ENCODE measurements around the gene VWA5B1.
A peak's percentile ranks its signal among the peaks of the same experiment; 100 is the strongest.

Gene VWA5B1

DNA sequence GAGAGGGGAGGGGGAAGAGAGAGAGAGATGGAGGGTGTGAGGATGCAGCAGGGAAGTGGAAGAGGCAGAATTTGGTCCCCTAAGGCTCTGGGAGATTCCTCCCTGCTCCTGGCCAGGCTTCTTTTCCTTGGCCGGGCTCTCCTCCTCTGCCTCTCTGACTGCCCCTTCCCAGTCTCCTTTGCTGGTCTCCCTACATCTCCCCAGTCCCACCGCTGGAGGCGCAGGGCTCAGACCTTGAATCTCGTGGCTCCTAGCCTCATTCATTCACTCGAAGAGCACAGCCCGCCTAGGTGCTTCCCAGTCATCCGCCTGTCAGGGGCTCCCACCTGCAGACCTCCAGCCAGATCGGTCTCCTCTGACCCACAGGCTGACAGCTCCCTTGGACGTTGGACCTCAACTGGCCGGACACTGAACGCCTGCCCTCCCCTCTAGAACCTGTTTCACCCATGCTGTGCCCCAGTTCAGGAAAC, 76.5 kb downstream of the VWA5B1 start:
- DNase-seq (ENCODE audit: low spot score): no peak

- DNase-seq (ENCODE audit: low spot score): no peak
Measured at GRCh38 chr1:20367626-20368025, 77.0 kb downstream of the VWA5B1 start.

DNA sequence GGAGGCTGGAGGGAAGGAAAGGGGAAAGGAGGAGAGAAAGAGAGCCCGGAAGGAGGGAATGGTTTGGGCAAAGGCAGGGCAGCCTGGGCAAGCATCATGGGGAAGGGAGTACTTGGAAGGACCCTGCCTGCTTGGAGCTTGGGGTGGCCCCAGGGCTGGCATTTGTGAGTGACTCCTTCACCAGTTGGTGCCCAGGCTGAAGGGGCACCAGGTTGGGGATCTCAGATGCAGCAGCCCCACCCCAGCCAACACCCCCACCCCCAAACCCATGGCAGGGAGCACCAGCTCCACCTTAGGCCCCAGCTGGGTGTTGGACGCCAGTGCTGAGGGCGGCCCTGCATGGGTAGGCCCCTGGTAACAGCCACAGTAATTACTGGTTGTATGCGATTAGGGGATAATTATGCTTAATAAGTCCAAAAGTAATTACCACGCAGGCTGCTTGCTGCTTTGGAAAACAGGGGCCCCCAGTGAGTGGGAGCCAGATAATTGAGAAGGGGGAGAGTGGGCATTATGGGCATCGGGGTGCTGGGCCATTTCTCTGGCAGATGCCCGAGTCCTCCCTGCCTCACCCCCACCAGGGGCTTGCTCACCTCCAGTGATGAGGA, 78.3 kb downstream of the VWA5B1 start:
- DNase-seq (ENCODE audit: low spot score): no peak

DNA sequence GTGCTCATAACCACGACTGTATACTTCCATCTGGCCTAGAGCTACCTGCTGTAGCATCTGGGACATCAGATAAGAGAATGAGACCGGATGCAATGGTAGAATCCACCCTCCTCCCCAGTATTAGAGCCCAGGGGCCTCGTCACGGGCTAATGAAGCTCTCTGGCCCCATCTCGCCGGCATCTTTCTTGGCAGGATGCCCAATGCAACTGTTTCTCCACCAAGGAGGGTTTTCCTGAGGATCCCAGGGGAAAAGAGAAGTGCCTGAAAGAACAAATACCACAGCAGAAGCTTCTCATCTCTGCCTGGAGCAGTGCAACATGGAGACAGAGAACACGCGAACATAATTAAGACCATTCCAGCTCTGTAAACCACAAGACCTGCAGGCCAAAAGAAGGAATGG, 80.0 kb downstream of the VWA5B1 start:
- DNase-seq (ENCODE audit: low spot score): no peak

GRCh38 chr1:20371411-20371810, 80.7 kb downstream of the VWA5B1 start:
- no peak for DNase-seq (ENCODE audit: low spot score)

GRCh38 chr1:20371883-20372282, 81.2 kb downstream of the VWA5B1 start:
- no peak for DNase-seq (ENCODE audit: low spot score)

GRCh38 chr1:20372676-20373075, 82.0 kb downstream of the VWA5B1 start:
- no peak for DNase-seq (ENCODE audit: low spot score)

GRCh38 chr1:20373286-20373685, 82.6 kb downstream of the VWA5B1 start:
- no peak for DNase-seq (ENCODE audit: low spot score)

DNA sequence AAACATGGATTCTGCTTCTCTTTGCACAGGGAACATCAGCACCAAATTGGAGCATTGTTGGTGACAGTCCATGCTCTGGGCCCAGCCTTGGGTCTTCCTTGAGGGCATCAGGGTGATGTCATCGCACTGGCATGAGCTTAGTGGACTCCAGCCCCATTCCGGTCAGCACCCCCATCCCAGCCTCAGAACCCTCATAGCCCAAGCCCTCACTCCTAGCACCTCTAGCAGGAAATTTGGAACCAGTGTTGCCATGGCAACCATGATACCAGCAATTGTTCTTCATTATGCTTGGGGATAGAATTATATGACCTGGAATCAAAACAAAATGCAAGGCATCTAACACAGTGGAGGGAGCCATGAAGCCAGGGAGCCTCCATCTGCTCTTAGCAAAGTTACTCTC, 83.1 kb downstream of the VWA5B1 start:
- no peak for DNase-seq (ENCODE audit: low spot score)

GRCh38 chr1:20375563-20375962, 84.9 kb downstream of the VWA5B1 start:
- DNase-seq (ENCODE audit: low spot score): no peak

DNA sequence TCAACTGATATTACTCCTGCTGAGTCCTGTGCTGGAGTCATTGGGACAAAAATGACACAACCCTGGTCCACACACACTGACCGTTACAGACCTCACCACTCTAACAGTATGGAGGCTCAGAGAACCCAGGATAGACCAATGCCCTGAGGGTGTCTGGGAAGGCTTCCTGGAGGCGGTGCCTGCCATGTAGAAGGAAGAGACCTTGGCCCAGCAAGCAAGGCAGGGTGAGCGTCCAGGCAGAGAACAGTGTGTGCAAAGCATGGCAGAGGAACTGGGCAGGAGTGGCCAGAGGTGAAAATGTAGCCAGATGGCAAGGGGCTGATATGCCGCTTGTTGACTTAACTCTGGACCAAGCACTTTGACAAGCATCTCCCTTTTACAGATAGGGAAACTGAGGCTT, 85.5 kb downstream of the VWA5B1 start:
- no peak for DNase-seq (ENCODE audit: low spot score)

GRCh38 chr1:20376880-20377494, 86.3 kb downstream of the VWA5B1 start:
- DNase-seq (ENCODE audit: low spot score): peak; percentile 9

GRCh38 chr1:20377516-20378270, 87.0 kb downstream of the VWA5B1 start:
- no peak for DNase-seq (ENCODE audit: low spot score)

- no peak for DNase-seq (ENCODE audit: low spot score)
Measured at GRCh38 chr1:20379075-20379474, 88.4 kb downstream of the VWA5B1 start.

- DNase-seq (ENCODE audit: low spot score): no peak
Measured at GRCh38 chr1:20380175-20380574, 89.5 kb downstream of the VWA5B1 start.

DNA sequence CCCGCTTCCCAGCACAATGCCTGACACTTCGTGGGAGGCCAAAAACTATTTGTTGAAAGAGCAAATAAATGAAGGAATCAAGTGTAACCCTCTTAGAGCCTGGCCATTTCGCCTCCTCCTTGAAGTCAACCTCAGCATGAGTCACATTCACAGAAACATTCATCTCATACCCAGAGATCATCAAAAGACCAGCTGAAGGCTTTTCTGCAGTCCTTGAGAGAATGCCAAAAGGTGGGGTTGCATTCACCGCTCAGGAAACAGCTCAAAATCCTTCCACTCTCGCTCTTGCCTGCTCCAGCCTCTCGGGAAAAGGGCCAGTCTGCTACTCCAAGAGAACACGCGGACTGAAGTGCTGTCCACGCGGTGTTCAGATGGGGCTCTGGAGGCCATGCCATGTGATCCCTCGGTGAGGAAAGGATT, 90.0 kb downstream of the VWA5B1 start:
- DNase-seq (ENCODE audit: low spot score): no peak

DNA sequence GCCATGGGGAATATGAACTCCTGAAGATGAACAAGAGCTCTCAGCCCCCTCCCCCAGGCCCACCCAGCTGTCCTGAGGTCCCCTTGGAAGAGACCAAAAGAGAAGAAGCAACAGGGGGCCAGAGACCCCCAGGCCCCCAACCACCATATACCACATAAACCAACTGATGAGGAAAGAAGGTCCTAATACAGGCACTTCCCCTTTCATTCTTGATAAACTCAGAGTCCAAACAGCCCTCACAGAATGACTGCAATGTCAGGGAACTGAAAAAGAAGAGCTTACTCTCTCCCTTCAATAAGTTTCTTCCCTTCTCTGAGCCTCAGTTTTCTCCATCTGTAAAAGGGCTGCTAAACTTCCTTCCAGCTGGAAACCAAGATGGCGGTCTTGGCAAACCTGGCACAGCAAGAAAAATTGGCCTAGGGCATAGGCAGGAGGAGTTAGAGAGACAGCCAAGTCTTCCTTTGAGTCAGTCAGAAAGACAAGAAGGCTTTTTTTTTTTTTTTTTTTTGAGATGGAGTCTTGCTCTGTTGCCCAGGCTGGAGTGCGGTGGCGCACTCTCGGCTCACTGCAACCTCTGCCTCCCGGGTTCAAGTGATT, 90.5 kb downstream of the VWA5B1 start:
- DNase-seq (ENCODE audit: low spot score): no peak

GRCh38 chr1:20381961-20382360, 91.3 kb downstream of the VWA5B1 start:
- no peak for DNase-seq (ENCODE audit: low spot score)

- DNase-seq (ENCODE audit: low spot score): no peak
Measured at GRCh38 chr1:20382711-20383110, 92.0 kb downstream of the VWA5B1 start.

GRCh38 chr1:20383631-20384030, 93.0 kb downstream of the VWA5B1 start:
- no peak for DNase-seq (ENCODE audit: low spot score)

DNA sequence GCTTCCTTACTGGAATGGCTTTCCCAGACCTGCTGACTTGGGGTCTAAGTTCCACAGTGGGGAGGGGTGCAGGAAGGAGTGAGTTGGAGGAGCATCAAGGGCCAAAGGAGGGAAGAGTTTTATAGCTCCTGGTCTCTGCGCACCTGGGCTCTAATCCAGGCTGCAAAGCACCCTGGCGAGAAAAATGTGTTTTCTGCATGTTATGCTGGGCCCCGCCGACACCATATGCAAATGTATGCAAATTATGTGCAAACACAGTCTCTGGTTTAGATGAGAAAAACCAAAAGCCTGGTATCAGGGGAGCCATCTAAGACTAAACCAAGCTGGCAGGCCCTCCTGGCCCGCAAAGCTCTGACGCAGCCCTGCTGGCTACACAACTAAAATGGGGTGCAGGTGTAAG, 95.0 kb downstream of the VWA5B1 start:
- no peak for DNase-seq (ENCODE audit: low spot score)

DNA sequence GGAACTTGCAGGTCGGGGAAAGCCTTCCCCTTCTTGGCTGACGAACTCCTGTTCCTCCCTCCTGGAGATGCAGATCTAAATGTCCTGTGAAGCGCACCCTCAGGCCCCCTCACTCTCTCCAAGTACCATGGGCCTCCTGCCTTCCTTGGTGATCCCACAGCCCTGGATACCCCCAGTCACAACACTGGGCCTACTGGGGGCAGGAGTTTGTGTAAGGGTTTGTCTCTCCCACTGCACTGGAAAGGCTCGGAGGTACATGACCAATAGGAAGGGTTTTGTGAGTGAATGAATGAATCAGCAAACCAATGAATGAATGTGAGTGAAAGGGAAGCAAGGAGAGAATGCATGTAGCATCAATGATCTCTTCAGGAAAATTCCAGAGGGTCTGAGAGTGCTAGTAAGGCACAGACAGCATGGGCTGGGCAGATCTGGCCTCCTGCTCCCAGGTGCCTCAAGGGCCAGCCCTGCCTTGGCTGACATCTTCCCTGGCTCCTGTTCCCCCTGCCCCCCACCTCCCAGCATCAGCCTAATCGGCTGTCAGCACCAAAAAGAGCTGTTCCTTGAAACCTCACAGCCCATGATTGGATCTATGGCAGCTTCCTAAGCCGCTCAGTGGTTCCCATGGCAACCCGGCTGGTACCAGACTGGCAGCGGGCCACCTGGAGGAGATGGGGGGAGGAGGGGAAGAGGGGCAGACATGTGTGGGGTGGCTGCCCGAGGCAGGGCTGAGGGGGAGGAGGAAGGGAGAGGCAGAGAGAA, 95.8 kb downstream of the VWA5B1 start:
- no peak for DNase-seq (ENCODE audit: low spot score)
